Parathyroid adenoma (tissue), 2 donors: ENCODE data around the gene BTBD10.

Source experiments
- H2AFZ ChIP-seq: fragments of 300-600 bp; sonication (generic); one replicate; pipeline ENCODE4 v1.7.0; 2017; ENCODE audit warnings: antibody characterized with exemption, mild to moderate bottlenecking
- H3K27ac ChIP-seq: fragments of 300-600 bp; sonication (generic); one replicate; pipeline ENCODE4 v1.7.0; 2017
- H3K27me3 ChIP-seq: fragments of 300-600 bp; sonication (generic); one replicate; pipeline ENCODE4 v1.7.0; 2017; ENCODE audit warnings: low read length; ENCODE audit not compliant: control insufficient read depth, insufficient read depth
- H3K36me3 ChIP-seq: fragments of 300-600 bp; sonication (generic); one replicate; pipeline ENCODE4 v1.7.0; 2017; ENCODE audit warnings: low read length; ENCODE audit not compliant: control insufficient read depth, insufficient read depth
- H3K4me1 ChIP-seq: fragments of 300-600 bp; sonication (generic); one replicate; pipeline ENCODE4 v1.7.0; 2017; ENCODE audit warnings: control low read depth
- H3K4me2 ChIP-seq: fragments of 300-600 bp; sonication (generic); one replicate; pipeline ENCODE4 v1.7.0; 2017; ENCODE audit warnings: low read length
- H3K4me3 ChIP-seq: fragments of 300-600 bp; sonication (generic); one replicate; pipeline ENCODE4 v1.7.0; 2017; ENCODE audit warnings: low read depth, low read length
- H3K79me2 ChIP-seq: fragments of 300-600 bp; sonication (generic); one replicate; pipeline ENCODE4 v1.7.0; 2017; ENCODE audit warnings: control low read depth
- H3K9ac ChIP-seq: fragments of 300-600 bp; sonication (generic); one replicate; pipeline ENCODE4 v1.7.0; 2017; ENCODE audit warnings: mild to moderate bottlenecking
- H3K9me3 ChIP-seq: fragments of 300-600 bp; sonication (generic); one replicate; pipeline ENCODE4 v1.7.0; 2017; ENCODE audit warnings: low read length; ENCODE audit not compliant: control insufficient read depth
- CTCF ChIP-seq: fragments of 300-600 bp; sonication (generic); IDR thresholded peaks from one replicate; pipeline ENCODE4 v1.7.0; 2017; ENCODE audit warnings: antibody characterized with exemption, mild to moderate bottlenecking
- donor health status: primary hyperparathyroidism.

BTBD10 gene

GRCh38 chr11:13380731-13381130 lies 82.3 kb downstream of the BTBD10 start:
- Histone ChIP-seq H3K9me3 (no peaks in the 10 kb centered on the region), H3K36me3 (no peaks in the 10 kb centered on the region), H3K27ac (no peak overlapping the region), H3K9ac (no peak overlapping the region), H3K4me1 (no peaks in the 10 kb centered on the region), H3K27me3 (no peaks in the 10 kb centered on the region), H2AFZ (no peak overlapping the region), H3K4me3 (no peak overlapping the region), H3K79me2 (no peaks in the 10 kb centered on the region), H3K4me2 (no peak overlapping the region)
- TF ChIP-seq CTCF = no peak

GRCh38 chr11:13378316-13378715 lies 84.7 kb downstream of the BTBD10 start:
- no peaks in the 10 kb centered on the region for H3K36me3 ChIP-seq
- H3K4me3 ChIP-seq = no peak overlapping the region
- no peaks in the 10 kb centered on the region for H3K4me1 ChIP-seq
- TF ChIP-seq CTCF = no peak
- no peak overlapping the region for H3K4me2 ChIP-seq
- H3K27me3 ChIP-seq = no peaks in the 10 kb centered on the region
- no peak overlapping the region for H3K9ac ChIP-seq
- no peaks in the 10 kb centered on the region for H3K9me3 ChIP-seq
- no peaks in the 10 kb centered on the region for H3K79me2 ChIP-seq
- no peak overlapping the region for H3K27ac ChIP-seq
- no peak overlapping the region for H2AFZ ChIP-seq

- H3K4me3 ChIP-seq = no peak overlapping the region
- H3K4me1 ChIP-seq = no peaks in the 10 kb centered on the region
- H3K36me3 ChIP-seq = no peaks in the 10 kb centered on the region
- no peak for TF ChIP-seq CTCF
- H3K4me2 ChIP-seq = no peak overlapping the region
- H3K79me2 ChIP-seq = no peaks in the 10 kb centered on the region
- H3K9ac ChIP-seq = no peak overlapping the region
- no peaks in the 10 kb centered on the region for H3K9me3 ChIP-seq
- no peaks in the 10 kb centered on the region for H3K27me3 ChIP-seq
- no peak overlapping the region for H2AFZ ChIP-seq
- no peak overlapping the region for H3K27ac ChIP-seq
Measured at GRCh38 chr11:13376838-13377237, 86.2 kb downstream of the BTBD10 start.

- Histone ChIP-seq H3K27me3 (no peaks in the 10 kb centered on the region), H3K4me1 (no peaks in the 10 kb centered on the region), H3K36me3 (no peaks in the 10 kb centered on the region), H3K9me3 (no peaks in the 10 kb centered on the region), H3K27ac (no peak overlapping the region), H3K4me3 (no peak overlapping the region), H3K4me2 (no peak overlapping the region), H2AFZ (no peak overlapping the region), H3K9ac (no peak overlapping the region), H3K79me2 (no peaks in the 10 kb centered on the region)
- no peak for TF ChIP-seq CTCF
Measured at GRCh38 chr11:13376402-13376801, 86.6 kb downstream of the BTBD10 start.

GRCh38 chr11:13375798-13376197 lies 87.2 kb downstream of the BTBD10 start:
- Histone ChIP-seq H3K36me3 (no peaks in the 10 kb centered on the region), H3K4me1 (no peaks in the 10 kb centered on the region), H3K79me2 (no peaks in the 10 kb centered on the region), H3K4me2 (no peak overlapping the region), H3K27me3 (no peaks in the 10 kb centered on the region), H3K9ac (no peak overlapping the region), H3K4me3 (no peak overlapping the region), H2AFZ (no peak overlapping the region), H3K27ac (no peak overlapping the region), H3K9me3 (no peaks in the 10 kb centered on the region)
- TF ChIP-seq CTCF = no peak
